Right ventricle myocardium superior (tissue), 1 donor: Measurements from ENCODE around the gene ELOVL7. TPM values are rescaled to one million over a fixed set of nuclear protein-coding genes. Genes with fewer than 3 reads are reported as not detected.
"Not testable (repeated sequence)": the region's sequence is repeated elsewhere in the genome, so short reads cannot be mapped to it uniquely, and the experiment has no call there.

Source experiments
- ATAC-seq: fragments of 200-7000 bp; cut with Tn5 transposase; one replicate; pipeline ENCODE4 v1.9.1; 2020; ENCODE audit warnings: mild to moderate bottlenecking; ENCODE audit not compliant: poor library complexity
- DNase-seq: peaks from one replicate; pipeline ENCODE4 v3.0.0-alpha.2; 2020
- intact Hi-C: fragments of 100-400 bp; cut with DNase I; formaldehyde crosslinking; loops from one replicate; pipeline ENCODE4 v1.11.2; 2022
- total RNA-seq: library from RNA; stranded (reverse); fragmentation: NEBNext Ultra II Directional; extraction: Animal tissue kit (Norgen Biotek cat#: 25700); gene quantifications from one replicate; pipeline ENCODE4 v1.2.1, GENCODE V29; 2021
- donor health status: DM: no; HTN: yes; CAD: no; lungs with severe emphysema.

ELOVL7 gene
- total RNA-seq, 1 donor from 2014 or later, result 0.73 TPM

DNA sequence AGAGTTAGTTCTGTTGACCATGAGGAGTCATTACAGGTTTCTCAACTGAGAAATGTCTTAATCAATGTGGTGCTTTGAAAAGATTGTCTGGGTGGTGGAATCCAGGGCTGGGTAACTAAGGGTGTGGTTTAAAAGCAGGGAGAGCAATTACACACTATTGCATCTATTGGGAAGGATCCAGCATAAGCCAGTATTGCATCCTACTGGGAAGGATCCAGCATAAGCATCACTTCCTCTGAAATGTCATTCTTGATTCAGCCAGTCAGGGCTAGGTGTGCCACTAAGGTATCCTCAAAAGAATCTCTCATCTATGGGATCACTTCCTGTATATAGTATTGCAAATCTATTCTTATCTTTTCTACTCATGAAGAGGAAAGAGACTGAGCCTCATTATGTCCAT lies 38.6 kb downstream of the ELOVL7 start:
- intact Hi-C loops, result no loop called here
- DNase-seq (no peak), ATAC-seq (no peak)

GRCh38 chr5:60803712-60804111 lies 40.4 kb downstream of the ELOVL7 start:
- no peak for ATAC-seq
- intact Hi-C loops, result no loop called here
- no peak for DNase-seq

DNA sequence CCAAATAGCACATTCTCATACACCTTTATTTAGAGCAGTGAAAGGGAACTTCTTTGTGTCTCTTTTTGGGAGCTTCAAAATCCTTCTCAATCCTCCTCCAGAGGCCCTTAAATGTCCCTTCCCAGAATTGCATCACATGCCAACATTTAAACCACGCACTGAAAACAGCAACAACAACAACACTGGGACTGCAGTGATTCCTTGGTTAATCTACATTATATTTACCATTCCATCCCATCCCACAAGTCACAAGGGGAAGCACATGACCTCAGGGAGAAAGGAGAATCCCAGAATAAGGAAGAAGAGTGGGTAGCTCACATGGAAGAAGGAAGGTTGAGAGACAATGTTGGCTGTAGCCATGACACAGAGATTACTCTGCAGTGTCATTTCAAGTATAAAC lies 41.1 kb downstream of the ELOVL7 start:
- intact Hi-C loops, result no loop called here
- no peak for DNase-seq
- no peak for ATAC-seq

GRCh38 chr5:60802226-60802625 lies 41.8 kb downstream of the ELOVL7 start:
- DNase-seq (no peak), ATAC-seq (no peak)
- intact Hi-C loops, result no loop called here

DNA sequence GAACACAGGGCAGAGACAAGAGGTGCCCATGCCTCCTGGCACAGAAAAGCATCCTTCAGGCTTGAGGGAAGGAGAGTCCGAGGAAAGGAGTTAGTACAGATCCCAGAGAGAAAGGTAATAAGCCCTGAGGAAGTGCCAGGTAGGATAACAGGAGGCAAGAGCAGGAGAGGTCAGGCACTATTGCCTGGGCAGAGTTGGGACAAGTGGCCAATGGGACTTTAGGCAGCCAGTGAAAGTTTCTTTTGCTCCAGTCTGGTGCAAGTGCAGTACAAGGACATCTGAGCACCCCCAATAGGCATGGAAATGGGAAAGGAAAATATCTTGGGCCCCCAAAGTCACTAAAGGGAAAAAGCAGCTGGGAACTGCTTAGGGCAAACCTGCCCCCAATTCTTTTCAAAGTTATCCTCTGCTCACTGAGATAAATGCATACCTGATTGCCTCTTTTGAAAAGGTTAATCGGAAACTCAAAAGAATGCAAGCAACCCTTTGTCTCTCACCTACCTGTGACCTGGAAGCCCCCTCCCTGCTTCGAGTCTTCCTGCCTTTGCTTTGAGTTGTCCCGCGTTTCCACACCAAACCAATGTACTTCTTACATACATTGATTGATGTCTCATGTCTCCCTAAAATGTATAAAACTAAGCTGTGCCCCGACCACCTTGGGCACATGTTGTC lies 46.5 kb downstream of the ELOVL7 start:
- ATAC-seq (no peak), DNase-seq (no peak)
- intact Hi-C loops, result no loop called here

GRCh38 chr5:60795424-60795950 lies 48.6 kb downstream of the ELOVL7 start:
- intact Hi-C loops, DNase-seq, ATAC-seq: not testable (repeated sequence)

DNA sequence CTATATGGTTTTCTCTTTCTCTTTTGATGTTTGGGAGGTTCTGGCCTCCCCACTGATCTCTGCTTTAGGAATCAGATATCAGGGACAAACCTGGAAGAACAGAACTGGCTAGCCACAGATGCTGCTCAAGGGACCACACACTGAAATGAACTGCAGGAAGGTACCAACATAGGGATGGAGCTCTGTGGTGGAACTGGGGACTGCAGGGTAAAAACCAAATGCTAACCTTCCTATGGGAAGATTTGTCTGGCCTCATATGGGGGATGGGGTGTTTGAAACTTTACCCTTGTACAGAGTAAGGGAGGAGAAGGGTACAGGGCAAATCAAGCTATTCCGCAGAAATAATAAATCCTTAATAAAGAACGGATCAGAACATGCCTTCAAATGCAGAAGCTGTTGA lies 49.4 kb downstream of the ELOVL7 start:
- ATAC-seq (no peak), DNase-seq (no peak)
- intact Hi-C loops, result no loop called here

DNA sequence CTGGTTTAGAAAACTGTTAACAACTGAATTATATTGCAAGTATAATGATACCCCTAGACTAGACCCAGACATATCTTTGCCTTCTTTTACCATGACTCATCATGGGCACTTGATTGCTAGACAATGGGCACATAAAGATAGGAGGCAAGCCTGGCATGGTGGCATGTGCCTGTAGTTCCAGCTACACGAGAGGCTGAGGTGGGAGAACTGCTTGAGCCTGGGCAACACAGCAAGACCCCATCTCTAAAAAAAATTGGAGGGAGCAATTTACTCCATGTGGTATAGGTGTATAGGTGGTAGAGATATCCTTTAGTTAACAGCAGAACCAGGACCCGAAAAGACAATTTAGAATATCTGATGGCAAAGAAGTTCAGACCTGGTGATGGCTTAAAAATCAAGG lies 51.6 kb downstream of the ELOVL7 start:
- intact Hi-C loops, result no loop called here
- DNase-seq (no peak), ATAC-seq (no peak)

GRCh38 chr5:60789551-60789950 lies 54.5 kb downstream of the ELOVL7 start:
- intact Hi-C loops, result no loop called here
- ATAC-seq (no peak), DNase-seq (no peak)

DNA sequence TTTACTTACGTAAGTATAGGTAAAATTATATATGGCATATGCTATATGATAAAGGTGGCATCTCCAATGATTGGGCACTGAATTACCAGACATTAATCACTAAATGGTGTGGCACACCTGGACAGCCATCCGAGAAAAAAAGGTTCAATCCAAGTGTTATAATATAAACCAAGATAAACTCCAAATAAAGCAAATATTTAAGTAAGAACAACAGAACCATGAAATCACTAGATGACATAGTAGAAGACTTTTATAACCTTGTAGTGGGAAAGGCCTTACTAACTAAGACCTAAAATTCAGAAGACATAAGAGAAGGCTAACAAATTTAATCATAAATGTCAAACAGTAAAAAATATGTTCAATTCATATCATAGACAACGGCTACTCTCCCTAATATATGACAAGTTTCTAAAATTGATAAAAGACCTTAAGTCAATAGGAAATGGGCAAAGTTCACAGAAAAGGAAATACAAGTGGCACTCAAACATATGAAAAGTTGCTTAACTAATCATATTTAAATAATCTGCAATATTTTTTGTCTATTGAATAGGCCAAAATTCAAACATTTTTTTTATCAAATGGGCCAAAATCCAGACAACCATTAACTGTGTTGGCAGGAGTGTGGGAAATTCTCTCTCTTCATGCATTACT lies 55.1 kb downstream of the ELOVL7 start:
- DNase-seq, result no peak
- intact Hi-C loops, result no loop called here
- ATAC-seq, result no peak

DNA sequence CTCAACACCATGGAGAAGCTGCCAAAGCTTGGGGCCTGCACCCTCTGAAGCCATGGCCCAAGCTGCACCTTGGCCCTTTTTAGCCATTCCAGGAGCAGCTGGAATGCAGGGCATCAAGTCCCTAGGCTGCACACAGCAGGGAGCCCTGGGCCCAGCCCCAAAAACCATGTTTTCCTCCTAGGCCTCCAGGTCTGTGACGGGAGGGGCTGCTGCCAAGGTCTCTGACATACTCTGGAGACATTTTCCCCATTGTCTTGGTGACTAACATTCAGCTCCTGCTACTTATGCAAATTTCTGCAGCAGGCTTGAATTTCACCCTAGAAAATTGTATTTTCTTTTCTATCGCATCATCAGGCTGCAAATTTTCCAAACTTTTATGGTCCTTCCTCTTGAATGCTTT lies 64.6 kb downstream of the ELOVL7 start:
- intact Hi-C loops, result no loop called here
- no peak for DNase-seq
- no peak for ATAC-seq

GRCh38 chr5:60776343-60776742 lies 67.7 kb downstream of the ELOVL7 start:
- ATAC-seq (no peak), DNase-seq (no peak)
- intact Hi-C loops, result no loop called here

DNA sequence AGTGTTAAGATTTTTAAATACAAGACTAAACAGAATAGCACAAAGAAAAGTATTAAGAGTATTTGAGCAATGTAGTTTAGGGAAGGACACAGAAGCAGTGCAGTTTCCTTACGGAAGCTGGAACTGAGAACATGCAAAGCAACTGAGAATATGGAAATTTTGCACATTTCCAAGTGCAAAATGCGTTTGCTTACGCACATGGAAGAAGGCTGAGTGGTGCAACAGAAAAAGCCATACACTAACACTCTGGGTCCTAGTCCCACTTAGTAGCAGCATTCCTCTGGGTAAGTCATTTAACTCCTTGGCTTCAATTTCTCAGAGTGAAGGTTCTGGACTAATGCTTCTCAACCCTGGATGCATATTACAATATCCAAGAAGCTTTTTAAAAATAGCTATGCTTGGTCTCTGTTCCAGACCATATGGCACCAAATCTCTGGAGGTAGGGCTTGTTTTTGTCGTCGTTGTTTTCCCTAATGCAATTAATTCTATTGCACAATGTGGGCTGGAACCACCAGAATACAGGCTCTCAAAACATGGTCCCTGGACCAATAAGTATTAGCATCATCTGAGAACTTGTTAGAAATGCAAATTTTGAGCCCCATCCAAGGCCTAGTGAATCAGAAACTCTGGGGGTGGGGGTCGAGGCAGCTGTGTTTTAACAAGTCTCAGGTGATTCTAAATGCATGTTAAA lies 78.9 kb downstream of the ELOVL7 start:
- ATAC-seq (no peak), DNase-seq (no peak)
- intact Hi-C loops, result no loop called here

DNA sequence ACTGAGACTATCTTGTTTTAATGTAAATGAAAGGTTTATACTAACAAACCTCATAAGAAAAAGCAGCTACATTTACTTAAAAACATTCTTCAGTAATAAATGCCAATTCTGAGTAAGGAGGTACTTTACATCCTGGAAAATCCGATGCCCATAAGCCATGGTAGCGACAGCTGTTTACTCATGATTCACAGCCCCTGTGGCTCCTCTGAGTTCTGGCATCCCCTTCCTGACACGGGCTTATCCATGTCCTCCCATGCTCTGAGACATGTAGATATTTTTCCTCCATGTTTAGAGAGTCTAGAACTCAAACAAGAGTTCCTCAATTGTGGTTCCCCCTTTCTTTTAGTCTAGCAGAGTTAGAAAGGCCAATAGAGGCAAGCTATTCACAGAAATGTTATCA lies 81.0 kb downstream of the ELOVL7 start:
- intact Hi-C loops, result no loop called here
- no peak for ATAC-seq
- no peak for DNase-seq

GRCh38 chr5:60754495-60754894 lies 89.6 kb downstream of the ELOVL7 start:
- no peak for ATAC-seq
- no peak for DNase-seq
- intact Hi-C loops, result no loop called here

DNA sequence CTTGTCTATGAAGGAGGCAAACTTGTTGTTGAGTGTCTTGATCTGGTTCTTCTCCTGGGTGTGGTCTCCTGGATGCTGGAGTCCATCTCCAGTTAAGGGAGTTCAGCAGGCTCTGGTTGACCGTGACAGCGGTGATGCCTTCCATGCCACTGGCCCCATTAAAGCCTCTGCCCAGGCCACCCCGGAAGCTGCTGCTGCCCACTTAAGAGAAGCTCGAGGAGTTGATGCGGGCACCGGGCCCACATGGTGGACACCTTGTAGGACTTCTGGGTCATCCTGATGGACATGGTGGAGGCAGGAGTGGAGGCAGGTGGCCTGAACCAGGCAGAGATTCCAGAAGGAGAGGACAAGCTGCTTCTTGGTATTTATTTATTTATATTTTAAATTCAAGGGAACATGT lies 99.4 kb downstream of the ELOVL7 start:
- DNase-seq (no peak), ATAC-seq (no peak)
- intact Hi-C loops, result no loop called here

GRCh38 chr5:60743511-60744314 lies 100.4 kb downstream of the ELOVL7 start:
- intact Hi-C loops, result no loop called here
- ATAC-seq (no peak), DNase-seq (no peak)

- DNase-seq (no peak), ATAC-seq (no peak)
- intact Hi-C loops, result no loop called here
These were observed 103.7 kb downstream of the ELOVL7 start for GRCh38 chr5:60740322-60740721.

- intact Hi-C loops, result no loop called here
- ATAC-seq (no peak), DNase-seq (no peak)
These were observed 105.1 kb downstream of the ELOVL7 start for GRCh38 chr5:60738933-60739332.
